Measurements from ENCODE around the gene SREBF1. TPM values are rescaled to one million over a fixed set of nuclear protein-coding genes. Genes with fewer than 3 reads are reported as not detected.

SREBF1 gene
- total RNA-seq, 1 donor from 2014 or later: 89.3 TPM

DNA sequence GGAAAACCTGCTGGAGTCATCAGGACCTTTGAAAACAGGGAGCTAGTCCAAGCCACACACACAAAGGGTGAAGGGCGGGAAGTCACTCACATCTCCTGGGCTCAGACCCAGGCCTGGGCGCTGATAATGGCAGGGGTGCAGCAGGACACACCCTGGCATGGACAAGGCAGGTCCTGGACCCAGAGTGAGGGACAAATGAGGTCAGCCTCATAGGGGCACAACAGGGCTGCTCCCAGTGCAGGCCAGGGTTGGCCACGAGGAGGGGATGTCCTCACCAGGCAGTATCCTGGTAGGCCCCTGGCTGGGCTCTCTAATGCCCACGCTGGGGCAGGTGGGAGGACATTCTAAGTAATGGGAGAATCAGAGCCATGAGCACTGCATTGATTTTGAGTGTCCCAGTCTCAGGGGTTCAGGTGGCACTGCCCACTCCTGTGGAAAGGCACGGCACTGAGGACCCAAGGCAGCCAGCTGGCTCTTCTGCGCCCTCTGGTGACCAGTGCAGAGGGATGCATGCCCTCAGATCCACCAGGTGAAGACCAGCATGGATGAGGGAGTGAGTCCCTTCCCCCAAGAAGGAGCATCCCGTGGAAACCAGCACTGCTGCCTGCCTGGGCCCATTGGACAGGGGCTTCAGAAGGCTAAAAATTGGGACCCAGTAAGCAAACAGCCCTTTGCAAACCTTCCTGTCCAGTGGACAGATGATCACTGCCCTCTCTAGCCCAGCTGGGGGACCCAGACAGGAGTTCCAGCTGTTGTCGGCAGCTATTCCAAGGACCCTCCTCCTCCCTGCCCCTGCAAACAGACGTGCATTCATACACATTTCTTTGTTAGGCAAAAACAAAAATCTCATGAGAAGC is 23.4 kb upstream of the SREBF1 start:
- no peak for DNase-seq

DNA sequence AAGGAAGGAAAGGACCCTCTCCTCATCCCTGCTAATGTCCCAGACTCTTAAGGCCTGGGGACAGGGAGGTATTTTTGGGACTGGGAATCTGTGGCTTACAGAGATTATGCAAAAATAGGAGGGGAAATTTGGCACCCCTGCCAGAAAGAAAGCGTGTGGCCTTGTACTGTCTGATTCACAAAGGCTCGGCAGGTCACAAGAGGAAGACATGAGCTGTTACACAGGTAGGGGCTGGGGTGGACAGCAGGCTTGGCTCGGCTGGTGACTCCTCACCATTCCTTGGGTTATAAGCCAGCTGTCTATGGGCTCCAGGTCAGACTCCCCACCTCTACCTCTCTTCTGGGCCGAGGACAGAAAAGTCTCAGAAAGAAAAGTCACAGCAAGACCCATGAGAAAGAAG is 20.7 kb upstream of the SREBF1 start:
- DNase-seq: no peak

DNA sequence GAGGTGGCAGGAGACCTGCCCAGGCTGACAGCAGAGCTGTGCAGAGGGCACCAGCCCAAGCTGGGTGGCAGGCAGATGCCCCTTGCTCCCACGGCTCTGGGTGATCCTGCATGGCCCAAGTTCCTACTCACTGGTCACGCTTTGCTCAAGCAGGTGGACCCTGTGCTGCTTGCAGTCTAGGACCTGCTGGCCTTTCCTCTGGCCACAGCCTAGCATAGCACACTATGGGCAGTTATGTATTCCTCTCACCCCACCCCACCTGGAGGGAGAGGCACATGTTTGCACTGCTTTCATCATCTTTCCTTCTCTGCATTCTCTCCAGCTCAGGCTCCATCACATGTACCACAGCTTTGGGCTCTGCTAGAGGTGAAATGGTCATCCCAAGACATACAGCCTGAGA is 19.6 kb upstream of the SREBF1 start:
- no peak for DNase-seq

DNA sequence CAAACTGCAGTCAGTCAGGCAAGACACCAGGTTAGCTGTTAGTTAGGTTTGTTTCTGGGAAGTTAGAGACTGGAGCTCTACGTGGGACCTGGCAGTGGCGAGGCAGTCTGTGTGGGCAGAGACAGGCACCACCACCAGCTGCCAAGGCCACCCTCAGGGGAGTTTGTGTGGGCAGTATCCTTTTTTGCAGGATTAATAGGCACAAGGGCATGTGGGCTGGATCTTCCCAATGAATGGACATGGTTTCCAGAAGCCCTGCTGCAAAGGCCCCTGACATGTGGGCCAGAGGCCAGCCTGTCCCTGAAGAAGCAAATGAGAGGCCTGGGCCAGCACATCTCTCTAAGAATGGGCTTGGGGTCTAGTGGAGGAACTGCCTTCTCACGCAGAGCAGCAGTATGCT is 19.2 kb upstream of the SREBF1 start:
- no peak for DNase-seq

DNA sequence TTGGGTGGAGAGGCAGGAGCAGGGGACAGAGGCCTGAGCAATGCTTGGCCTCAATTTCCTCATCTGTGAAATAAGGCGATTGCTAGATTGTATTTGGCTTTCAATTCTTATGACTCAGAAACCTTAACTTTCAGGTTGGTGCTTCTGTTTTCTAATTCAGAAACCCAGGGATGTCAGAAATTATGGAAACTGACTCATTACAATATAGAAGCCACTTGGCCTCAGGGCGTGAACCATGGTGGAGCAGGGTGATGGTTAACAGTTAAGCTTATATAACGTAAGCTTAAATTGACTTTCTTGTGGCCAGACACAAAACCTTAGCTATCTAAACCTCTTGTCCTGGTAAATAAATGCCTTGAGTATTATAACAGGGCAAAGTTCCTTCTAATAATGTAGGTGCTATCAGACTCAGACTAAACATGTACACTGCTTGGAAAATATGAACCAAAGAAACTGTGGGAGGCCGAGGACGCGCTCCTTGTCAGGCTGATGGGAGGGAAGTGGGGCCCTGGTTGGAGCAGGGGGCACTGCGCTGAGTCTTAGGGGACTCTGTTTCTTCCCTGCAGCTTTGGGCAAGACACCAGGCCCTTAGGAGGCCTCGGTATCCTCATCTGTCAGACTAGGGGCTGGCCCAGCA is 17.1 kb upstream of the SREBF1 start:
- DNase-seq: no peak

DNA sequence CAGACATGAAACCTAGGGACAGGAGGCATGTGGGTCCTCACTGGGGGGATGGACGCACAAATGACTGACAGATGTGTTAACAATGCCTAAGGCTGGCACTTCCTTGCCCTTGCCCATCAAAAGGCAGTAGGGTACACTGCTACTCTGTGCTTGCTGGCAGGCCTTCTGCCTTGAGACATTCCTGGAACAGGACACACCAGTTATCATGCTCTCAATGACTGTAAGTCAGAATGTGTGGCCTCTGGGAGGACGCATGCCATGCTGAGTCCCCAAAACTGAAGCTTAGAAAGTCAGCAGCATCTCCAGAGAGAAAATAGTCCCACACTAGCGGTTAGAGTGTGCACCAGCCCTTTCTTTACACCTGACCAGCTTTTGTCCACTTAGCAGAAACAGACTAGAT is 16.1 kb upstream of the SREBF1 start:
- DNase-seq: no peak

DNA sequence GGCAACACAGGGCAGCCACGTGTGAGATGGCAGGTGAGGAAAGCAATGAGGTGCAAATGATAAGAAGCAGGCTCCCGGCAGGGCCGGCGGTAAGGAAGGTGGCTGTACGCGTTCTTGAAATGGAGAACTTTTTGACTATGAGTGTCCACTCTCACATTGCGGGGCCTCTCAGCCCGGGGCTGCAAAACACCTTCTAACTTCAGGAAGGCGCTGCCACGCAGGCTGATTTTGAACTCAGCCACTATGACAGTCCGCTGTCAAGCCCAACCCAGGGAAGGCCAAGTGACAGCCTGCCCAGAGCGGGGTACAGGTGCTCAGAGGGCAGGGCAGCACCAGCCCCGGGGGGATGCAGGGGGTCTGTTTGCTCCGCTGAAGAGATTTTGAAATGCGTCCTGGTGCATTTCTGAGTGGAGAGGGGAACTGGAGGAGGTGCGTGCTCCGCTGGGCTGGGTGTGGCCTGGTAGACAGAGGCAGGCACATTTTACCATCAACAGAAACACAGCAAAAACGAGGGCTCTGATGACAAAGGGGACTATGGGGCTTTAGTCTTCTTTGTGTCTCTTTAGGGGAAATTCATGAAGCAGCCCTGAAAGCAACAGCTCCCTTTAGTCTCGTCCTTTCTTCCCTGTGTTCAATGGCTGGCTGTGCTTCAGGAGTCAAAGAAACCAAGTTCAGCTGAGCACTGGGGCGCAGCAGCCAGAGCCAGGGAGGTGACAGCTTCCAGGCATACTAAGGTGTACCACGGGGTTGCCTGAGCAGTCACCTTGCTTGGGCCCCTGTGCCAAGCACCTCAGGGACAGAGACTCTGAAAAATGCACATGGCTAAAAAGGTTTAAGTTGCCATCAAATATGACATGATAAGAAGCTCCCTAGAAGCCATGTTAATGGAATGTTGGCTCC is 14.6 kb upstream of the SREBF1 start:
- DNase-seq: no peak

DNA sequence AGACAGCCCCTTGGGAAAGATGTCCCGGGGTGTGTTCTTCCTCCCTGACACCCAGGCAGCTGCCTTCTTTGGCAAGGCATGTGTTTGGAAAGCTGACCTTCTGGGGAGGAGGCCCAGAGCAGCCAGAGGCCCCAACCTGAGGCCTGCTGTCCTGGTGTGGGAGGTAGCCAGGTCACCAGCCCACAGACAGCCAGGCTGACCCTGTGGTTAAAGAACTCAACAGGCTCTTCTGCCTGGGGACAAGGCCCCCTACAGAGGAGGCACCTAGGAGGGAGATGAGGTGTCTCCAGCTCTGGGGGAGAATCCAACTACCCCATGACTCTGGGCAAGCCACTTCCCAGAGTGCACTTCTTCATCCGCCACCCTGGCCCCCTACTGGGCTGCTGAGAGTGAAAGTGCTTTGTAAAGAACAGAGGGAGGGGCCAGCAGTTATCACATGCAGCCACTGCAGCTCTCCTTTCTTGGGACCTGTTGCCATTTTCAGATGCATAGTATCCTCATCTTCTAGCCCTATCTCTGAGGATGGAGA is 13.1 kb upstream of the SREBF1 start:
- DNase-seq: no peak

DNA sequence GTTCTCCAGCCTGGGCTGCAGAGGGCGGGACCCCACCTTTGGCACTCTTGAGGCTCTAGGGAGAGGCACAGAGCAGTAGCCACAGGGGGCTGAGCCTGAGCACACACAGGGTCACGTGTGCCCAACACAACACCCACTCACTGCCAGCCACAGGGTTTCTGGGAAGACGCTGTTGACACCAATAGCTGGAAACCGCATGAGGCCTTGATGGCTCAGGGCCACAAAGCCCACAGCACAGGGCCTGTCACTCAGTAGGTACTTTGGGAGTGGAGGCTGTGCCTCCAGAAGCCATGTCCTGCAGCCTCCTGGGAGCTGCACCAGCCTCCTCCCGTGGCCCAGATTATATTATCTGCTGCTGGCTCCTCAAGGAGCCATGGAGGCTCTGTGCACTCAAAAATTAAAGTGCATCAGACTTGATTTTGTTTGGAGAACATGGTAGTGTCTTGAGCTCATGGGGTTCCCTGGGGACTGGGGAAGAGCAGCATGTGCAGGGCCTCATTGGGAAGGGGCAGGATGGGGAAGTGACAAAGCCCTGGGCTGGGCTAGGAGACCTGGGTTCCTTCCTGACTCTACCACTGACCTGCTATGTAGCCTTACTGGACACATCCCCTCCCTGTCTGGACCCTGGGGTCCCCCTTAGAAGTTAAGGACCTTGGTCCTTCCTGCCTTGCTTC is 12.5 kb upstream of the SREBF1 start:
- no peak for DNase-seq

DNA sequence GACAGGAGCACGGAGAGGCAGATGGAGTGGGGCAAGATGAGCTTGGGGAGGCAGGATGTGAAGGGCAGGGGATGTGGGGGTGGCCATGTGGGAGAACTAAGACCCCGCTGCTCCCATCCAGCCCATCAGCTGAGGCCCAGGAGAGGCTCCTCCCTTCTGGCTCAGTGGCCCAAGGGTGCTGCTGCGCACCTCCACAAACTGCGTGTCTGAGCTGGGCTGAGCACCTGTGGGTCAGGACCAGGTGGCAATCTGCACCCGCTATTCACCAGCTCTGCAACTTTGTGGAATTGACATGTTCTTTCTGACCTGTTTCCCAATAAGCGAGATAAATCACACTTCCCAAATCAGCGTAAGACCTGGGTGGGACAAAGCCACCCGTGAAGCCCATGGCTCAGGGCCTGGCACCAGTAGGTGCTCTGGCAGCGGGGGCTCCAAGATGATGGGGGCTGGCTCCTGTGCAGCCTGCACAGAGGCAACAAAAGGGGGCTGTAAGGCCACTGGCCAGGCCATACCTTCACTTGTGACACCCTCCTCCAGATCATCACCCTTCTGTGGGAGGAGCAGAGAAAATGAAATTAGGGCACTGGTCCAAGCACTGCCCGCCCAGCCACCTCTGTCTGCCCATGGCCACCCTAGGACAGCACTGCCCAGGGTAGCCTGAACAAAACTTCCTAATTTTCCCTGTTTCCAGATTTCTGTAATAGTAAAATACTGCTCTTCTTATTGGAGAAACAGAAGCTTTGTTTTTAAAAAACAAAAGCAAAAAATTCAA is 11.7 kb upstream of the SREBF1 start:
- DNase-seq: no peak

DNA sequence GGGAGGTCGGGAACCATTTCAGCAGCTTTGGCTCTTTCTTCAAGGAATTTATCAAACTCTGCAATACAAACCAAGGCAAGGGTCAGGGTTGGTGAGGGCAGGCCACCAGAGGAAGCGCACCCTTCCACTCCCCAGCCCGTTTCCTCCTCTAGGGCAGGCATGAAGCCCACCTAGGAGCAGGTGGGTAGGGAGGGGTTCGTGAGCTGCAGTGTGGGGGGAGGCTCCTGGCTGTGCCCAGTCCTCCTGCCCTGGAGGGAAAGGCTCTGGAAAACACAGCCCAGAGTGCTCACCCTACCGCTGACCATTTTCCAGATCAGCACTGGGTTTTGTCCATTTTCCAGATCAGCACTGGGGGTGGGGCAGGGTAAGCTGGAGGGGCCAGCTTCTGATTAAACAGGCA is 10.9 kb upstream of the SREBF1 start:
- no peak for DNase-seq

DNA sequence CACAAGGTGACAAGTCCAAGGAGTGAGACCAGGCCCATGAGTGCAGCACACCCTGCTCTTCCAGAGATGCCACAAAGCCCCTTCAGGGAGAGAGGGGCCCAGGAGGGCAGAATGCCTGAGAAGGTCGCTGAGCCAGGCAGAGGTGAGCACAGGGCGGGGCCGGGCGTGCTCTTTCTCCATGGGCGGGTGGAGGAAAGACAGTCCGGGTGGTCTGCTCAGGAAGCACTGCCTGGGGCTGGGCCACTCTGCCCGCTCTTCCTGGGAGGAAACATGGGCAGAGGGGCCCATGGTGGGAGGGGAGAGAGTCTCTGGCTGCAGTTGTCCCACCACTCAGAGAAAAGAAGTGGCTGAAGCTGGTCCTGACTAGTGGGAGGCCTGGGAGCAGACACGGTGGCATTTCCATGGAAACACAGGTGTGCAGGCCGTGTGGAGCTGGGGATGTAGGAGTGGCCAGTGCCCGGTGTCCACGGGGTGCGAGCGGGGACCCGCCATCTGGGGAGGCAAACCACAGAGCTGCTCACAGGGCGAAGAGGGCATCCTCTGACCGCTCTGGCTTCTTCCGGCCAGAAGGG is 10.4 kb upstream of the SREBF1 start:
- DNase-seq: no peak

DNA sequence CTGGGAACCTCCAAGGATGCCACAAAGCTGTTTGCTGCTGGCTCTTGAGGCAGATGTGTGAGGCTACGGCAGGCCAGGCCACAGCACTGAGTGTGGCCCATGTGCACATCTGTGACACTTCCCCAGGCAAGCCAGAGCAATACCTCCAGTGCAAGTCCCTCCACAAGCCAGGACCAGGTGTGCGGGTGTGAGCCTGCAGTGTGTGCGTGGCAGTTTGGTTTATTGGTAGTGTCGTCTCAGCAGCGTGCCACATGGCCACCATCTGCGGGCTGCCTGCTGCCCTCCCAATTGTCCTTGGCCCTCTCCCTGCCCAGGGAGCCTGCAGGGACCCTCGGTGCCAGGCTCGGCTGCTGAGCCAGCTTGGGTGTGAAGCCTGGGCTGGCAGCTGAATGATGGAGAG is 9.9 kb upstream of the SREBF1 start:
- no peak for DNase-seq

DNA sequence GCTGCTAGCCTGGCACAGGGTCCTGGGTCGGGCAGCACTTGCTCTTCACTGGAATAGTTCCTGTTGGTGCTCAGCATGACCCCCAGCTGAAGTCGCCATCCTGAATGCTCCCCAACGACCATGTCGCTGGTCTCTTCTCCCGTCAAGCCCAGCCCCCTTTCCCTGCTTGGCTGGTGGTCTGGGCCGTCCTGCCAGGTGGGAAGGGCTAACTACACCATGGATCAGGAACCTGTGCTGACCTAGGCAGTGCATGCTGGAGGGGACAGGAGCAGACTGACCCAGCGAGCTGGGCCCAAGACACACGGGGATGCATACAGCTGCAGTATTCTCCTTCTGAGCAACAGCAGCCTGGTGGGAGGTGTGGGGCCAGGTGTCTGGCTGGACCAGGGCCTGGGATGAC is 9.2 kb upstream of the SREBF1 start:
- DNase-seq: no peak

DNA sequence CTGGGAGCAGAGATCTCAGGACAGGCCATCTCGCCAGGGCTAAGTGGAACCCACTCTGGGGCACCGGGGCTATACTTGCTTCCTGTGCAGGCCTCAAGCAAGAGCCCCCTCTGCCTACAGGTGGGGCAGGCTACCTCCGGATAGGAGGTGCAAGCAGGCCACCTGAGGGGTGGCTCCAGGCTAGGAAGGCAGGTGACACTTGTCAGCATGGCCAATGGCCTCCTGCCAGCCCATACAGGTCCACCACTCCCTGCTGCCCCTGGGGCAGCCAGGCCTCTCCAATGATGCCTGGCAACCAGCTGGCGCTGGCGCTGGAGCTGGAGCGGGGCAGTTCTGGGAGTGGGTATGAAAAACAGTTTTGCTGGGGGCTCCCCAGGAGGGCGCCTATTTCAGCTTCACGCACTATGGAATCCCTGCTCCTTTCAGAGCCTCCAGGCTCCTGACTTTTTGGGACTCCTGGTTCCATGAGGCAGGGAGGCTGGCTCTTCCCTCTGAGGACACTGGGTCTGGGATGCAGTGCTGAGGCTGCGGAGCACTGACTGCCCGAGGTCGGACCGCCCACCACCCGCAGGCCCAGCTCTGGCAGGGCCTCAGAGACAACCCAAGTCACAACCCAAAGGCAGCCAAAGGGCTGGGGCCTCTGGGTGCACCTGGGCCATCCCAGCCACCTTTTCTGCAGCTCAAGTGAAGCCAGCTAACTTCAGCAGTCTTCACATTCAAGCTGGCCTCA is 8.4 kb upstream of the SREBF1 start:
- DNase-seq: no peak

DNA sequence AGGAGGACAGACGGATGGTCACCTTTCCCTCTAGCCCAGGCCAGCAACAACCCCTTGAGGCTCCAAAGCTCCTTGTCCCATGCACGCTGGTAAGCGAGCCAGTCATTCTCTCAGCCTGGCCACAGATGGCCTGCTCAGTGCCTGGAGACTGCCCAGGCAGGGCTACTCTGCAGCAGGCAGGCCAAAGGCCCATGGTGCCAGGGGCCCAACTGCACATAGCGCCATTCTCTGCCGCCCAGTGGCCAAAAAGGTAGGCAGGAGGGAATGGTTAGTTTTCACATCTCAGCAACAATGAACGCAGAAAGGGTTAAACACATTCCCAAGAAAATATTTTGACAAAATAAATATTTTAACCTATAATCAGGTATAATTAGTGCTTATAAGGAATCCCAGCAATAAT is 7.7 kb upstream of the SREBF1 start:
- DNase-seq: no peak

DNA sequence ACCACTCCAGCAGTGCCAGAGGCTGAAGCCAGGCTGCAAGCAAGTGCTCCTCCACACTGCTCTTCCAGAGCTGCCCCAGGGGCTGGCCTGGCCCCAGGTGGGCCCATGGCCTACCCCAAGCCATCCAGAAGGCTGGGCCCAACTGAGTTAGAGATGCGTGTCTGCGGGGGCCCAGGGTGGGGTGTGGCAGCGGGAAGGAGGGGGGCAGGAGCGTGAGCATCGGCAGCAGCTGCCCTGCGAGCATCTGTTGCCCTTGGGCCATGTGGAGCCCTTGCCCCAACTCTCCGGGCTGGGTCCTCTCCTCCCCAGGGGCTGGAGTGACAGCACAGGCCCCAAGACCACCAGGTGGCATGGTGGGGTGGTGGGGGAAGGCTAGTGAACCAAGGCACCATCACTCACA is 7.3 kb upstream of the SREBF1 start:
- no peak for DNase-seq

DNA sequence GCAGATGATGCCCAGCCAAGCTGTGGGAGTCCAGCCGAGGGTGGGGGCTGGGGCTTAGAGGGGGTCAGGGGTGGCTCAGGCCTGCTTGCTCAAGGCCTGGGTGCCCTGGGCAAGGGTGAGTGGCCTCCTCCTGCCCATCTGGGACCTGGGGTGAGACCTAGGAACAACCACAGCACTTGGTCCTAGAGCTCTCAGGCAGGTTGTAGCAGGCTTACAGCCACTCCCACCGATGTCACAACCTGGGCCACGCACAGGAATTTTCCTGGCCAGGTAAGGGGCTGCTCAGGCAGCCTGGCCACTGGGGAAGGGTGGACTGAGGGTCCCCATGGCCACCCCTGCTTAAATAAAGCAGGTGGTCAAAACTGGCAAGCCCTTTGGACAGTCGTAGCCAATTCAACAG is 6.3 kb upstream of the SREBF1 start:
- no peak for DNase-seq

DNA sequence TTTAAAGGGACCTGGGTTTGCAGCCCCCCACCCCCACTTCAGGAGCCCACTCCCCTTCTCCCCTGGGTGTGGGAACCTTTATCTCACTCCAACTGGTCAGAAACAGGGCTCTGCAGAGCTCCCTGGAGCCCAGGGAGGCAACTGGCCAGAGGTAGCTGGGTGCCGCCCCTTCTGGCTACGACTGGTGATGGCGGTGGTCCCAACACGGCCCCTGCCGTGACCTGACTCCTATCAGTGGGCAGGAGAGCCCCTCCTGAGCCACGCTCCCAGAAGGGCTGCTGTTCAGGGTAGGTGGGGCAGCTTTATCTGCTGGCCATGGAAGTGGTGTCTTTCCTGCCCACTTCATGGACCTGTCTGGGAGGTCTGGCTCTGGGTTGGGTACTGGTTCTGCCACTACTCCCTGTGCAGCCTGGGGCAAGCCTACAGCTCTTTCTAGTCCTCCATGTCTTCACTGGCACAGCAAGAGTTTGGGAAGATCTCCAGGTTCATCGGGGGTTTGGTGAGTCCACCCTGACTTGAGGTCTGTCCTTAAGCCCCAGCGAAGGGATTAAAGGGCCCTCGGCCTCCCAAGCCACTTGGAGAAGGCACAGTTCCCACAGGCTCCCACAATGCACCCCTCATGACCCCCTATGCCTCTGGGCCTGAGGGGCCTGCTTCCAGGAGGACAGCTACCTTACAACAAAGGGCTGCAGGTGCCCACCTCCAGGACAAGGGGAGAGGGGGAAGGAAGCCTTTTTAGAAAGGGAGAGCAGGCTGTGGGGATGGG is 5.5 kb upstream of the SREBF1 start:
- no peak for DNase-seq
